Lower leg skin (tissue), 3 donors: ENCODE results near the gene NPFFR2.

ENCODE experiments used
- CTCF ChIP-seq, 3 donors: fragments of 450-650 bp; IDR thresholded peaks; one replicate each; pipeline ENCODE4 v1.5.1; 2016; ENCODE audit warnings: antibody characterized with exemption in 3 of 3, mild to moderate bottlenecking in 3 of 3, moderate library complexity in 2 of 3
- POLR2A ChIP-seq, 2 donors: fragments of 450-650 bp; IDR thresholded peaks; one replicate each; pipeline ENCODE4 v1.6.1; 2016 to 2017; ENCODE audit warnings: antibody characterized with exemption in 2 of 2, mild to moderate bottlenecking in 1 of 2, moderate library complexity in 1 of 2

- no peak for TF ChIP-seq CTCF (IDR thresholded peaks at IDR 0.05)
- no peak for TF ChIP-seq POLR2A (IDR thresholded peaks at IDR 0.05)
Observed at GRCh38 chr4:72118017-72118416, 86.2 kb downstream of the NPFFR2 start.
